ENCODE measurements around the gene NCOA6. TPM values are rescaled to one million over a fixed set of nuclear protein-coding genes. Genes with fewer than 3 reads are reported as not detected.

Gene NCOA6
- total RNA-seq, 1 donor from 2014 or later: 43.3 TPM

DNA sequence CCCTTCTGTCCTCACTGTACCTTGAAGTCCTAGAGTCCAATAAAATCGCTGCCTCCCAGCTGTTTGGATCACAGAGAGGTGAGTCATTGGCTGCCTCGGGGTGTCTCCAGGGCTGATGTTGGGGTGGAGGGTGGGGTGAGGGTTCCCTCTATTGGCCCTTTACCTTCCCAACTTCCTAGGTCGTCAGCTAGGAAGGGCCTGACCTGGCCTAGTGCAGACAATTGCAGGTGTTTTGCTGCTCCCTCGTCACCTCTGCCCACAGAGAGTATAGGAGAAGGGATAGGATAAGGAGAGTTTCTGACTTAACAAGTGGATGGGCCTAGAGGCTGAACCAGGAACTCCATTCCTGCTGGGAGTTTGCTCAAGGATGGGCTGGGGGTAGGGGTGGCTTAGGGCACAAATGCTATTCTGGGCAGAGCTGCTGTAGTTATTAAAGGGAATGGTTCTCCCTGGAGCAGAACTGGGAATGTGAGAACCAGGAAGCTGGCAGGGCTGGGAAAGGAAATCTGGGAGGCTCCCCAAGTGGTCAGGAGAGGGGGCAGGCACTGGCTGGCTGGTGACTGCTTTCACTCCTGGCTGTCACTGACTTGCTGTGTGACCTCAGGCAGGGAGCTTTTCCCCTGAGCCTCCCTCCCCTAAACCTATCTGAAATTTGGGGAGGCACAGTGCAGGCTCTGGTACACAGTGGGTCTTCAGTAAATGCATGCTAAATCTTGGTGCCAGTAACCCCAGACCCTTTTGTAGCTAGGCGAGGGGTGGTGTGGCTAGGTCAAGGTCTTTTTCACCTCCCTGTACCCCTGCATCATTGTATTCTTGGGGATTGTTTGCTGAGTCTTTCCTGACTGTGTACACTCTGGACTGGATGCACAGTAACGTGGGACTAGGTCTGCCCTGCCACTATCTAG lies 119.8 kb downstream of the NCOA6 start:
- Mint-ChIP-seq H3K4me3 (ENCODE audit: unreplicated experiment) (peak overlapping the region; percentile 97), H3K4me1 (ENCODE audit: low read depth) (peaks cover 47% of the 10 kb centered on the region), H3K27ac (ENCODE audit: unreplicated experiment) (peak overlapping the region; percentile 99), H3K36me3 (ENCODE audit: low read depth) (peaks cover under 1% of the 10 kb centered on the region), H3K27me3 (ENCODE audit: low read depth) (no peaks in the 10 kb centered on the region), H3K9me3 (ENCODE audit: low read depth) (no peaks in the 10 kb centered on the region)
- TF ChIP-seq, protein P1, sequence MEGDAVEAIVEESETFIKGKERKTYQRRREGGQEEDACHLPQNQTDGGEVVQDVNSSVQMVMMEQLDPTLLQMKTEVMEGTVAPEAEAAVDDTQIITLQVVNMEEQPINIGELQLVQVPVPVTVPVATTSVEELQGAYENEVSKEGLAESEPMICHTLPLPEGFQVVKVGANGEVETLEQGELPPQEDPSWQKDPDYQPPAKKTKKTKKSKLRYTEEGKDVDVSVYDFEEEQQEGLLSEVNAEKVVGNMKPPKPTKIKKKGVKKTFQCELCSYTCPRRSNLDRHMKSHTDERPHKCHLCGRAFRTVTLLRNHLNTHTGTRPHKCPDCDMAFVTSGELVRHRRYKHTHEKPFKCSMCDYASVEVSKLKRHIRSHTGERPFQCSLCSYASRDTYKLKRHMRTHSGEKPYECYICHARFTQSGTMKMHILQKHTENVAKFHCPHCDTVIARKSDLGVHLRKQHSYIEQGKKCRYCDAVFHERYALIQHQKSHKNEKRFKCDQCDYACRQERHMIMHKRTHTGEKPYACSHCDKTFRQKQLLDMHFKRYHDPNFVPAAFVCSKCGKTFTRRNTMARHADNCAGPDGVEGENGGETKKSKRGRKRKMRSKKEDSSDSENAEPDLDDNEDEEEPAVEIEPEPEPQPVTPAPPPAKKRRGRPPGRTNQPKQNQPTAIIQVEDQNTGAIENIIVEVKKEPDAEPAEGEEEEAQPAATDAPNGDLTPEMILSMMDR (IDR thresholded peaks at IDR 0.05): peak; percentile 52
- no peak for DNase-seq (ENCODE audit: low spot score)

DNA sequence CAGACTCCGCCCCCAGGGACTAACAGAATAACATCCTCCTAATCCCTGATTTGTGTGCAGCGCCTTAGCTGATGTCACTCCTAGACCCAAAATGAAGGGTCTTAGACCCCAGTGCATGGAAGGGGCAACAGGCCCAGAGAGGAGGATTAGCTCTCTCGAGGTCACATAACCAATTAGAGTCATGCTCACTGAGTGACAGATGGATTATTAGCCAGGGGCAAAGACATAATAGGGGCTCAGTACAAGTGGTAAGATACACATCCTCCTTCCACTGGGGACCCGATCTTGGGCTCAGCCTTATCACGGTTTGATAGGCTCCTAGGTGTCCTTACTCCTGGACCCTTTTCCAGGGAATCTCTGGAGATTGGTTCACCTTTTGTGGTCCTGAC lies 120.4 kb downstream of the NCOA6 start:
- Mint-ChIP-seq H3K36me3 (ENCODE audit: low read depth) (no peaks in the 10 kb centered on the region), H3K4me1 (ENCODE audit: low read depth) (peaks cover 41% of the 10 kb centered on the region), H3K4me3 (ENCODE audit: unreplicated experiment) (peak overlapping the region; percentile 97), H3K27ac (ENCODE audit: unreplicated experiment) (peak overlapping the region; percentile 99), H3K27me3 (ENCODE audit: low read depth) (no peaks in the 10 kb centered on the region), H3K9me3 (ENCODE audit: low read depth) (no peaks in the 10 kb centered on the region)
- DNase-seq (ENCODE audit: low spot score): no peak
- TF ChIP-seq, protein P1 (IDR thresholded peaks at IDR 0.05): no peak

DNA sequence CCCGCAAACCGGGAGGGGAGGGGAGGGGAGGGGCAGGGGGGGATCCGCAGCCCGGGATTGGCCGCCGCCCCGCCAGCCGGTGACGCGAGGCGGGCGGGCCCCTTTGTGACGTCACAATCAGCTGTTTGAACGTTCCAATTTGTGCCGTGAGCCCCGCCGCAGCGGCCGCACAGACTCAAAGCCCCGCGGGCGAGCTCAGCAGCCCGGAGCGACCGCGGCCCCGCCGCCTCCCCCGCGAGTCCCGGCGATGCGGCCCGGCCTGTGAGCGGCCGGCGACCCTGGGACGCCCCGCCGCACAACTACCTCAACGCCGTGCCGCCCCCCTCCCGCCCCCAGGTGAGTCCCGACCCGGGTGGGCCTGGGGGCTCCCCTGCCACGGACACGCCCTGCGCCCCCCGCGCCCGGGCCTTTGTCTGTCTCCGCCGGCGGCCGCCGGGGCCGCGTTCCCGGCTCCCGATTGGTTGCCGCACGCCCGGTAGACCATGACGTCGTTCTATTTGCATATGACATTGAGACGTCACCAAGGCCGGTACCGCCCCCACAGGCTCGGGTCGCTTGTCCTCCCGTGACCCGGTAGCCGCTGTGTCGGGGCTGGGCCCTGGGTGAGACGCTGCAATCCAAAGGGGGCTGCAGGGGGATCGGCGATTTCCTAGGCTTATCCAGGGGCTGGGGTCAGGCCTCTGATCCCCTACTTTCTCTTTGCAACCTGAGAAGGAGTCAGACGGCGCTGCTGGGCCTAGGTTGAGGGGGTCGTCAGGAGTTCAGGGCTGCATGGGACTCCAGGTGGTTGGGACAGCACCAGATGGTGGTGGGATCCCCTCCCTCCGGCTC lies 121.1 kb downstream of the NCOA6 start, which contains the start of gene TP53INP2:
TP53INP2 (plus strand) TSS at position 168 of the 831 bp plus-strand sequence. CDS start 4,396 bp downstream, outside the sequence.
- no peaks in the 10 kb centered on the region for H3K9me3 Mint-ChIP-seq (ENCODE audit: low read depth)
- H3K4me1 Mint-ChIP-seq (ENCODE audit: low read depth): peaks cover 41% of the 10 kb centered on the region
- TF ChIP-seq, protein P1 (IDR thresholded peaks at IDR 0.05): no peak
- H3K27me3 Mint-ChIP-seq (ENCODE audit: low read depth): no peaks in the 10 kb centered on the region
- H3K4me3 Mint-ChIP-seq (ENCODE audit: unreplicated experiment): peak within 1 kb of the TSS; percentile 97
- DNase-seq (ENCODE audit: low spot score): peak; percentile 95
- H3K27ac Mint-ChIP-seq (ENCODE audit: unreplicated experiment): peak within 1 kb of the TSS; percentile 99
- H3K36me3 Mint-ChIP-seq (ENCODE audit: low read depth): no peaks in the 10 kb centered on the region

DNA sequence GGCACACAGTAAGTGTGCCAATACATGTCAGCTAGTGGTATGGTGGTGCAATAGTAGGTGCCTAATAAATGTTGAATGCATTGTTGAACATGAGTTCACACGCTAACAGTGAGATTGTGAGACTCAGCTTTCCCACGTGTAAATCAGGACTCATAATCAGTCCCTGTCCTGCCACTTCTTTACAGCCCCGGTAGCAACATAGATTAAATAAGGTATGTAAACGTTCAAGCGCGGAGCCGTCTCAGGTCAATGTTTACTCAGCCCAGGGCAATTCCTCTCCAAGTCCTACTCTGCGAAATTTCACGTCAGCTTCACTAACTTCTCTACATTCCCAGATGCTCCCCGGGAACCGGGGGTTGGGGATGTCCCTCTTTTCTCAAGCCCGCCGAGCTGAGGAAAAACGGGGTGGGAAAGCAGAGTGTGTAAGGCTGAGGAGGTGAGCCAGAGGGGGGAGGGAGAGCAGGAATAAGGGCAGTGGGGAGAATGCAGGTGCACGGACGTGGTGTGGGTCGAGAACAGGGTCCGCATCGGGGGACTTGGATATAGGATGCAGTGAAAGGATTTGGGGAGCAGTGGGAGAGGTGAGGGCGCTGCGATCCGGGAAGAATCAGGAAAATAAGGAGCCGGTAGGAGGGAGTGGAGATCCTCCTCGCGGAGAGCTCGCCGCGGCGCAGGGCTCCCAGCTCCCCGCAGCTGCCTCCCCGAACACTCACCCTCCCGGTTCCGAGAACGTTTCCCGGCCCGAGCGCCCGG lies 121.9 kb downstream of the NCOA6 start:
- peak overlapping the region; percentile 97 for H3K27ac Mint-ChIP-seq (ENCODE audit: unreplicated experiment)
- H3K4me1 Mint-ChIP-seq (ENCODE audit: low read depth): peaks cover 38% of the 10 kb centered on the region
- no peak for DNase-seq (ENCODE audit: low spot score)
- TF ChIP-seq, protein P1 (IDR thresholded peaks at IDR 0.05): peak; percentile 60
- peak overlapping the region; percentile 97 for H3K4me3 Mint-ChIP-seq (ENCODE audit: unreplicated experiment)
- H3K9me3 Mint-ChIP-seq (ENCODE audit: low read depth): no peaks in the 10 kb centered on the region
- no peaks in the 10 kb centered on the region for H3K36me3 Mint-ChIP-seq (ENCODE audit: low read depth)
- peaks cover under 1% of the 10 kb centered on the region for H3K27me3 Mint-ChIP-seq (ENCODE audit: low read depth)
